Cardiac muscle cell (in vitro differentiated cells and primary cell): Measurements from ENCODE around the gene BIK. TPM values are rescaled to one million over a fixed set of nuclear protein-coding genes. Genes with fewer than 3 reads are reported as not detected.
"Not testable (repeated sequence)": the region's sequence is repeated elsewhere in the genome, so short reads cannot be mapped to it uniquely, and the experiment has no call there.

Experiments used
- DNase-seq, 2 donors: peaks; one replicate each; pipeline versions ENCODE4 v3.0.0 to v3.0.0-alpha.2; 2010 to 2017; ENCODE audit warnings: low read depth in 1 of 2, low spot score in 1 of 2
- H3K27ac ChIP-seq: fragments of 200-600 bp; sonication (generic); 2 replicates; pipeline ENCODE4 v1.5.1; 2016
- H3K27me3 ChIP-seq: fragments of 200-600 bp; sonication (generic); 2 replicates; pipeline ENCODE4 v1.6.0; 2016; ENCODE audit warnings: control low read depth
- H3K36me3 ChIP-seq: fragments of 200-600 bp; sonication (generic); 2 replicates; pipeline ENCODE4 v1.5.1; 2016; ENCODE audit warnings: control low read depth
- H3K4me1 ChIP-seq: fragments of 200-600 bp; sonication (generic); 2 replicates; pipeline ENCODE4 v1.8.1; 2017; ENCODE audit warnings: low read depth, mild to moderate bottlenecking, mixed run types
- H3K4me3 ChIP-seq: fragments of 200-600 bp; sonication (generic); 2 replicates; pipeline ENCODE4 v1.5.1; 2016; ENCODE audit warnings: mild to moderate bottlenecking
- H3K9me3 ChIP-seq: fragments of 200-600 bp; sonication (generic); 2 replicates; pipeline ENCODE4 v1.5.1; 2017; ENCODE audit warnings: low read depth, mild to moderate bottlenecking, control low read depth
- polyA plus RNA-seq: library from polyadenylated mRNA; unstranded; fragments of >200 nt; fragmentation: Nextera tagmentation; extraction: Ambion mirVana; gene quantifications from 2 replicates; pipeline ENCODE4 v1.2.1, GENCODE V29; 2016
- total RNA-seq: library from RNA; depleted of rRNA; stranded (reverse); fragments of >200 nt; gene quantifications from 2 replicates; pipeline ENCODE4 v1.2.3, GENCODE V29; 2016
- TF ChIP-seq, protein P1 (sequence below): IDR thresholded peaks from 2 replicates; pipeline ENCODE4 v1.5.1; 2012; ENCODE audit warnings: low read depth, mild to moderate bottlenecking, low read length

BIK gene
- total and polyA plus RNA-seq, 2 experiments from 2014 or later = 34.6 to 41.7 TPM

DNA sequence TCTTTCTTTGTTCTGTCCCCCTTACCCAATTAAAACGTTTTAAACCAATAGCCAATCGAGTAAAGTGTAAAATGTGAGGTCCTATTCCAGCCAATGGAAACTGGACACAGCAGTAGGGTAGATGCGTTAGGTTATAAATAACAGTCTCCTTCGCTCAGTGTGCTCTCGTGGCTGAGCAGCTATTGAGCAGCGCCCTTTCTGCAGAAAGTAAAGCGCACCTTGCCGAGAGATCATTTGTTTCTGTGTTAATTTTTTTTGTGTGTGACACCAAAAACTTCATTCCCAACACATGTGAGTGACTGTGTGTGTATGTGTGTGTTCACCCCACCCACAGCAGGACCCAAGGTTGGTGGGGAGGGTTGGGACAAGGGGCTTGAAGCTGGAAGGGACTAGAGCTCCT, 14.1 kb upstream of the BIK start:
- Histone ChIP-seq H3K4me3 (no peak overlapping the region), H3K27me3 (no peaks in the 10 kb centered on the region), H3K27ac (no peak overlapping the region), H3K9me3 (no peaks in the 10 kb centered on the region), H3K4me1 (peaks cover 52% of the 10 kb centered on the region), H3K36me3 (no peaks in the 10 kb centered on the region)
- no peak for DNase-seq
- TF ChIP-seq, protein P1, sequence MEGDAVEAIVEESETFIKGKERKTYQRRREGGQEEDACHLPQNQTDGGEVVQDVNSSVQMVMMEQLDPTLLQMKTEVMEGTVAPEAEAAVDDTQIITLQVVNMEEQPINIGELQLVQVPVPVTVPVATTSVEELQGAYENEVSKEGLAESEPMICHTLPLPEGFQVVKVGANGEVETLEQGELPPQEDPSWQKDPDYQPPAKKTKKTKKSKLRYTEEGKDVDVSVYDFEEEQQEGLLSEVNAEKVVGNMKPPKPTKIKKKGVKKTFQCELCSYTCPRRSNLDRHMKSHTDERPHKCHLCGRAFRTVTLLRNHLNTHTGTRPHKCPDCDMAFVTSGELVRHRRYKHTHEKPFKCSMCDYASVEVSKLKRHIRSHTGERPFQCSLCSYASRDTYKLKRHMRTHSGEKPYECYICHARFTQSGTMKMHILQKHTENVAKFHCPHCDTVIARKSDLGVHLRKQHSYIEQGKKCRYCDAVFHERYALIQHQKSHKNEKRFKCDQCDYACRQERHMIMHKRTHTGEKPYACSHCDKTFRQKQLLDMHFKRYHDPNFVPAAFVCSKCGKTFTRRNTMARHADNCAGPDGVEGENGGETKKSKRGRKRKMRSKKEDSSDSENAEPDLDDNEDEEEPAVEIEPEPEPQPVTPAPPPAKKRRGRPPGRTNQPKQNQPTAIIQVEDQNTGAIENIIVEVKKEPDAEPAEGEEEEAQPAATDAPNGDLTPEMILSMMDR = no peak

DNA sequence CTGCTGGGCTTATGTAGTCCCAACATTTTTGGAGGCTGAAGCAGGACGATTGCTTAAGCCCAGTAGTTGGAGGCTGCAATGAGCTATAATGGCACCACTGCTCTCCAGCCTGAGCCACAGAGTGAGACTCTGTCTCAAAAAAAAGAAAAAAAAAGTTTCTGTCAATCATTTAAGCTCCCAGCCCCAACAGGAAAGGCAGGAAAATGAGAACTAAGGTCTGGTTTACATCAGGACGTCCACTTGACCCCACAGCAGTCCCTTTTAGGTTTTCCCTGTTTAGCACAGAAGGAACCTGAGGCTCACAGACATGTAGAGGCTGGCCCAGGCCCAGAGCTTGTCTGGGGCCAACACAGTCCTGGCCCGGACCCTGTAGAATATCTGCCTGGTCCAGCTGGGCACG, 12.2 kb upstream of the BIK start:
- Histone ChIP-seq H3K36me3 (no peaks in the 10 kb centered on the region), H3K9me3 (no peaks in the 10 kb centered on the region), H3K4me1 (peaks cover 64% of the 10 kb centered on the region), H3K27me3 (no peaks in the 10 kb centered on the region), H3K27ac (peak overlapping the region; percentile 90), H3K4me3 (no peak overlapping the region)
- TF ChIP-seq, protein P1 = no peak
- DNase-seq = peak; percentile 37 to 65

DNA sequence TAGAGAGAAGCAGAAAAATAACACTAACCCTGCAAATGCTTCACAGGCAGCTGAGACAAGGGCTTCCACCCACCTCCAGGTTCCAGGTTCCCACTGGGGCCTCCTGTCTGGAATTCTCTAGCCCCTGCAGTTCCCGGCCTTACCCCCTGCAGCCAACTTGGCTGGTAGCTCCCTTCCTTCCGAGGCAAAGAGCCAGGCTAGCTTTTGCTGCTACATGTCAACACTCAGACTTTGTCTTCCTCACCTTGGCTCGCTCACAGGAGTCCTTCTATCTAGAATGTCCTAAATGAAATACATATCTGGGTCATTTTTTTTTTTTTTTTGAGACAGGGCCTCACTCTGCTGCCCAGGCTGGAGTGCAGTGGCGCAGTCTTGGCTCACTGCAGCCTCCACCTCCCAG, 11.5 kb upstream of the BIK start:
- Histone ChIP-seq H3K27ac (peak overlapping the region; percentile 90), H3K9me3 (no peaks in the 10 kb centered on the region), H3K36me3 (no peaks in the 10 kb centered on the region), H3K4me1 (peaks cover 66% of the 10 kb centered on the region), H3K4me3 (no peak overlapping the region), H3K27me3 (no peaks in the 10 kb centered on the region)
- TF ChIP-seq, protein P1 = no peak
- no peak for DNase-seq

DNA sequence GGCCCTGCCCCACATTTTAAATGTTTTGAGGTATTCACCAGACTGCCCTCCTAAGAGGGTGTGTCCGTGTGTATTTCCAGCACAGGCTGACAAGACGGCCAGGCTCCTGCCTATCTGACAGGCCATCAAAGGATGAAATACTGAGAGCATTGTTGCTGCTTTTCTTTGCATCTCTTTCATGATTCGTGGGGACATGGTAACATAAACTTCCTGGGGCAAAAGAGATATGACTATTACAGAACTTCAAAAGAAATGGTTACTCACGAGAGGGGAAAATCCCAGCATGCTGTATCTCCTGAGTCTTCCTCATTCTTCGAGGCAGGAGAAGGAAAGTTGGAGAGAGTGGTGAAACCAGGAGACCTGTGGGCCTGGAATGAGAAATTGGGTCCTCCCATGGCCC, 10.3 kb upstream of the BIK start:
- H3K27ac ChIP-seq = peak overlapping the region; percentile 99
- no peaks in the 10 kb centered on the region for H3K9me3 ChIP-seq
- peaks cover 66% of the 10 kb centered on the region for H3K4me1 ChIP-seq
- no peaks in the 10 kb centered on the region for H3K27me3 ChIP-seq
- no peaks in the 10 kb centered on the region for H3K36me3 ChIP-seq
- DNase-seq = no peak
- TF ChIP-seq, protein P1 = no peak
- no peak overlapping the region for H3K4me3 ChIP-seq

DNA sequence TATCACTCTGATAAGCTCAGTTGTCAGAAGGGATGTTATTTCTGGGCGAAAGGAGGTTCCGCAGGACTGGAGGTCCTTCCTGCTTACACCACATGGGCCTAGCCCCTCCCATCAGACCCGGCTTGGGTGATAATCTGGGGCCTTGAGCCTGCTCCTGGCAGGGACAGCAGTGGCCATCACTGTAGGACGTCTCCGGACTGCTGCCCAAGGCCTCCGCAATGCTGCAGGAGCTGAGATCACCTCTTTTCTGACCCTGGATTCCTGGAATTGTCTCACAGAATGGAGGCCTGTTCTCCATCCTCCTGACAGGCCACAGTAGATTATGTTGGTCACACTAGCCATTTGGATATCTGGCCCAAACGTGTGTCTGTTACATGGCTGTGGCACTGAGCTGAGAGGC, 9.2 kb upstream of the BIK start:
- Histone ChIP-seq H3K9me3 (no peaks in the 10 kb centered on the region), H3K4me1 (peaks cover 61% of the 10 kb centered on the region), H3K4me3 (no peak overlapping the region), H3K27me3 (no peaks in the 10 kb centered on the region), H3K36me3 (no peaks in the 10 kb centered on the region), H3K27ac (peak overlapping the region; percentile 99)
- TF ChIP-seq, protein P1 = no peak
- peak; percentile 52 to 86 for DNase-seq

DNA sequence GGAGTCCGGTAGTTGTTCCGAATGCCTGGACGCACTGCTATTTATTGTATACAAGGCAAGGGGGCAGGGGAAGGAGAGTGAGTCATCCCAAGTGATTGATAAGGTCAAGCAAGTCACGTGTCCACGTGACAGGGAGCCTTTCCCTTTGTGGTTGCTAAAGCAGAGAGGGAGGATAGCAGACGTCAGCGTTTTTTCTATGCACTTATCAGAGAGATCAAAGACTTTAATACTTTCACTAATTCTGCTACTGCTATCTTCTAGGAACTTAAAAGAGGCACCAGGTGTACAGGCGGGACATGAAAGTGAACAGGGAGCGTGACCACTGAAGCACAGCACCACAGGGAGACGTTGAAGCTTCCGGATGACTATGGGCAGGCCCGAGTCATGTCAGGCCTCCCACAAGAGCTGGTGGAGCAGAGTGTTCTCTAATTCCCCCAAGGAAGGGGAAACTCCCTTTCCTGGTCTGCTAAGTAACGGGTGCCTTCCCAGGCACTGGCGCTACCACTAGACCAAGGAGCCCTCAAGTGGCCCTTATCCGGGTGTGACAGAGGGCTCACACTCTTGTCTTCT, 6.4 kb upstream of the BIK start:
- H3K36me3 ChIP-seq, H3K4me3 ChIP-seq, H3K9me3 ChIP-seq, H3K27me3 ChIP-seq: not testable (repeated sequence)
- Histone ChIP-seq H3K4me1 (peaks cover 49% of the 10 kb centered on the region), H3K27ac (peak overlapping the region; percentile 93)
- peak; percentile 44 to 64 for DNase-seq

DNA sequence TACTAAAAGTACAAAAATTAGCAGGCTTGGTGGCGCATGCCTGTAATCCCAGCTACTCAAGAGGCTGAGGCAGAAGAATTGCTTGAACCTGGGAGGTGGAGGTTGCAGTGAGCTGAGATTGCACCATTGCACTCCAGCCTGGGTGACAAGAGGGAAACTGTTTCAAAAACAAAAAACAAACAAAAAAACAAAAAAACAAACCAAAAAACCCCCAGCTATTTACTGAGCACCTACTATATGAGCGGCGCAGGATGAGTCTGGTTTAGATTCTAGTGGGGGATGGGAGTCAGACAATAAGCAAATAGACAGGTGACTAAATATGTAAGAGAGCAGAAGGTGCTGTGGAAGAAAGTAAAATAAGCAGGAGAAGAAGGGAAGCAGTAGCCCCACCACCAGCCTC, 5.6 kb upstream of the BIK start:
- peaks cover 44% of the 10 kb centered on the region for H3K4me1 ChIP-seq
- H3K36me3 ChIP-seq, DNase-seq, H3K4me3 ChIP-seq, H3K27me3 ChIP-seq, H3K9me3 ChIP-seq: not testable (repeated sequence)
- H3K27ac ChIP-seq = peak overlapping the region; percentile 93
